GM21528 (cell line): ENCODE results near the gene GARIN5A.
"Not testable (repeated sequence)": the region's sequence is repeated elsewhere in the genome, so short reads cannot be mapped to it uniquely, and the experiment has no call there.

Experiments used
- ATAC-seq: cut with Tn5 transposase; IDR thresholded peaks from one replicate; pipeline ENCODE4 v1.9.1; 2021; ENCODE audit warnings: mild to moderate bottlenecking, moderate library complexity; ENCODE audit not compliant: unreplicated experiment, low FRiP score

GARIN5A gene

DNA sequence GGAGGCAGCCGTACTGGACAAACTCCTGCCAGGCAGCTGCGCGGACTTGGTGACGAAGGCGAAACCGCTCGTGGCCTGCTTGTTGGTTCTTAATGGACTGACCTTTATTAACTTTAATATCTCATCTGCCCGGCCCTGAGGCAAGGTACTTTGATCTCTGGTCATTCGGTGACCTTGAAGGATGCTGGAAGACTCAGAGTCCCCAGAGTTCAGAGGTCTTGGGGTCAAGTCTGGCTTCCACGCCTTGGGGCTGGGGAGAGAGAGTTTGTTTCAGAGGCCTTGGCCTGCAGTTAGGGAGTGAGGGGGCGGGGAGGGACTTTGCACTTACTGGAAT lies 10.0 kb downstream of the GARIN5A start:
- ATAC-seq, result no peak

- ATAC-seq, result no peak
Observed at GRCh38 chr19:50465986-50466705, 10.5 kb downstream of the GARIN5A start.

- no peak for ATAC-seq
Observed at GRCh38 chr19:50465000-50465399, 11.6 kb downstream of the GARIN5A start.

DNA sequence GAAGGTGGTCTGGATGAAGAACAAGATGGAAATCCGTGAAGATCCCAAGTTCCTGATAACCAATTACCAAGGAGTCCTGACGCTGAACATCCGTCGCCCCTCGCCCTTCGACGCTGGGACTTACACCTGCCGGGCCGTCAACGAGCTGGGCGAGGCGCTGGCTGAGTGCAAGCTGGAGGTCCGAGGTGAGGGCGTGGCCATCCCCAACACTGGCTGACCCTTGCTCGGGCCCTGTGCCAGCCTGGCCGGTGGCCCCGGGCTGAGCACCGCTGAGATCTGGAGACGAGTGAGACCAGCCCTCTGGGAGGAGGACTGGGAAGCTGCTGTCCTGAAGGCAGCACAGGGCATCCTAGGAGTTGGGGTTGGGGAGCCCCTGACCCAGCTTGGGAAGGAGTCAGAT lies 12.3 kb downstream of the GARIN5A start:
- ATAC-seq, result no peak

DNA sequence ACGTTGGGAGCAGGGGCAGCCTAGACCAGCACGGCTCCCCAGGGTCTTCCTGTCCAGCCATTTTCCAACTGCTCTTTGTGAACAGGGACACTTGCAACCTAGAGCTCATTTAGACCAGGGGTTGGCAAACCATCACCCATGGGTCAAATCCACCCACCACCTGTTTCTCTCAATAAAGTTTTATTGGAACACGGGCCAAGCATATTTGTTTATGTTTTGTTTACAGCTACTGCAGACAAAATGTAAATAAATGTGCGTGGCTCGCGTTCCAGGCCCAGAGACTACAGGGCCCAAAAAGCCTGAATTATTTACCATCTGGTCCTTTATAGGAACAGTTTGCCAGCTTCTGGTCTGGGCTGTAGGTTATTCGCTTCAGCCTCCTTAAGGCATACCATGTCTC lies 13.7 kb downstream of the GARIN5A start:
- no peak for ATAC-seq

DNA sequence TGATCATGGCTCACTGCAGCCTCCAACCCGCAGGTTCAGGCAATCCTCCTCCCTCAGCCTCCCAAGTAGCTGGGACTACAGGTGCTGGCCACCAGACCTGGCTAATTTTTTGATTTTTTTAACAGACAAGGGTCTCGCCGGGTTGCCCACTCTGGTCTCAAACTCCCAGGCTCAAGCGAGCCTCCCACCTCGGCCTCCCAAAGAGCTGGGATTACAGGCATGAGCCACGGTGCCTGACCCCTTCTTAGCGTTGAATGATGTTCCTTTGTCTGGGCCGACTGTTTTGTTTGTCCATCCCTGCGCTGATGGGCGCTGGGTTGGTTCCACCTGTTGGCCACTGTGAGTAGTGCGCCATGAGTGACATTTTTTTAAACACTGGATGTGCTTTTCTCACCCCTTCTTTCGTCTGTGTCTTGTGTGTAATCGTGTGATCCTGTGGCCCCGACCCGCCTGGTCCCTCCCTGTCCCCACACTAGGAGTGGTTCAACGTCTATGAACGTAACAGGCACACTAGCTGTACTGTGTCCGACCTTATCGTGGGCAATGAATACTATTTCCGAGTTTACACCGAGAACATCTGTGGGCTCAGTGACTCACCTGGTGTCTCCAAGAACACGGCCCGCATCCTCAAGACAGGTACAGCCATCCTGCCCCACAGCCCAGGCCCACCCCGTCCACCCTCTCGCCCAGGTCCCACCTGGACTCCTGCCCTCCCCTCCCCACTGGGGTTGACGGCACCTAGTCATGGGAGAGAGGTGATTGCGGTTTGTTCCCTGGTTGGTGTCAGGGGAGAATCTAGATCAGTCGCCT lies 15.4 kb downstream of the GARIN5A start:
- ATAC-seq, result no peak

- peak; percentile 54 for ATAC-seq
Observed at GRCh38 chr19:50460161-50460765, 16.4 kb downstream of the GARIN5A start.

DNA sequence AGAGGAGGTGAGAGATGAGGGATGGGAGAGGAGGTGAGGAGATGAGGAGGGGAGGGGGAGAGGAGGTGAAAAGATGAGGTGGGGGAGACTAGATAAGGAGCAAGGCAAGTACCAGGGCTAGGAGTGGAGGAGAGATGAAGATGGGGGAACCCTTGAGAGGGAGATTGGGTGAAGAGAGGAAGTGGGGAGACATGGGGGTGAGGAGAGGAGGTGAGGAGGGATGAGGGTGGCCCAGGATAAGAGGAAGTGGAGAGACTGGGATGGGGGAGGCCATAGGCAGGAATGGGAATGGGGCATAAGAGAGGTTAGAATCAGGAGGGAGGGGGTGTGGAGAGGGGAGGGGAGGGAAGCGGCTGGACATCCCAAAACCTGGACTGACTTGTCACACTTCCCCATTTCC lies 17.0 kb downstream of the GARIN5A start:
- ATAC-seq, result no peak

DNA sequence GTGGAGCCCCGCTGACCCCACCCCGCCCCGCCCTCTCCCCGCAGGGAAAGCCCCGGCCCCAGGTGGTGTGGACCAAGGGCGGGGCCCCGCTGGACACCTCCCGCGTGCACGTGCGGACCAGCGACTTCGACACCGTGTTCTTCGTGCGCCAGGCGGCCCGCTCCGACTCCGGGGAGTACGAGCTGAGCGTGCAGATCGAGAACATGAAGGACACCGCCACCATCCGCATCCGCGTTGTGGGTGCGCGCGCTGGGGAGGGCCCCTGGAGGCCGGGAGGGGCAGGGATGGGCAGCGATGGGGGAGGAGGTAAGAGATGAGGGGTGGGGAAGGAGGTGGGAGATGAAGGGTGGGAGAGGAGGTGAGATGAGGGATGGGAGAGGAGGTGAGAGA lies 17.6 kb downstream of the GARIN5A start:
- no peak for ATAC-seq

DNA sequence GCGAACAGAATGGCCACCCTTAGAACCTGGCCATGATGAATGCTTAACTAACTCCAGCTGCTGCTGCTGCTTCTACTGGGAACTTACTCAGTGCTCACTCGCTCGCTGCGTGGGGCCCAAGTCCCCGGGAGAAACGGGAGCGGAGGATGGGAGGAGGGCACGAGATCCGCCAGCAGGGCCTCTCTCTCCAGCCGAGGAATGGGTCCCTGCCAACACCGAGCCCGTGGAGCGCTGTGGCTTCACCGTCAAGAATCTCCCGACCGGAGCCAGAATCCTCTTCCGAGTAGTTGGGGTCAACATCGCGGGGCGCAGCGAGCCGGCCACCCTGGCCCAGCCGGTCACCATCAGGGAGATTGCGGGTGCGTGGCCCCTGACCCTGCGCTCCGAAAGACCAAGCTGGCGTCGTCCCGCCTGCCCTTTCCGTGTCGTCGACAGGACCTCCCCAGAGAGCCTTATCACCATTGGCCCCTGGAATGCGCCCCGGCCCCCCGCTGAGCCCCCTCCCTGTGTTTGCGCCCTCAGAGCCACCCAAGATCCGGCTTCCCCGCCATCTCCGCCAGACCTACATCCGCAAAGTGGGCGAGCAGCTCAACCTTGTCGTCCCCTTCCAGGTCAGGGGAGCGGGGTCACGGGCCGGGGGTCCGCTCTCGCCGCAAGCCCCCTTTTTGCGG lies 18.1 kb downstream of the GARIN5A start:
- ATAC-seq, result no peak

DNA sequence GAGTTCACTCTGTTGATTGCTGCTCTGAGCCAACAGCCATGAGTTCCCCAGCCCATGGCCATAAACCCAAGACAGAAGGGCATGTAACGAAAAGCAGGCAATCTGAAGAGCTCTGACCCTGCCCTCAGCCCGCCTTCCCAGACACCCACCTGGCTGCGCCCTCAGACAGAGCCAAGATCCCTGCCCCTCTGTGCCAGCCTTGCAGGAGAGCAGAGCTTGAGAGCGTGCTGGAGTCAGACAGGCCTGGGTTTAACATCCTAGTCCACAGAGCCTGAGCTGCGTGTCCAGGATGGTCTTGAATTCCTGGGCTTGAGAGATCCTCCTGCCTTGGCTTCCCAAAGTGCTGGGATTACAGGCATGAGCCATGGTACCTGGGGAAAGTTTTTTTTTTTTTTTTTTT lies 19.3 kb downstream of the GARIN5A start:
- ATAC-seq, result no peak

- no peak for ATAC-seq
Observed at GRCh38 chr19:50455992-50456391, 20.7 kb downstream of the GARIN5A start.

DNA sequence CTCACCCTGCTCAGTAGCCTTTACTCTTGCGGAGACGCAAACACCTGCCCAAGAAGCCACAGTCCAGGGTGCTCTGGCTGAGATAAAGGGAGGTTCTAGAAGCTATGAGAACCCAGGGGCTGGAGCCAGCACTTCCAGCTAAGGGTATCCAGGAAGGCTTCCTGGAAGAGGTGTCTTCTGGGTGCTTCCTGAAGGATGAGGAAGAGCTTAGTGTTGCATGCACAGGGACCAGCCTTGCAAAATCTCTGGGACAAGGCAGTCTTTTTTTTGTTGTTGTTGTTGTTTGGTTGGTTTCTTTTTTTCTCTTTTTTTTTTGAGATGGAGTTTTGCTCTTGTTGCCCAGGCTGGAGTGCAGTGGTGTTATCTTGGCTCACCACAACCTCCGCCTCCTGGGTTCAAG lies 23.4 kb downstream of the GARIN5A start:
- ATAC-seq, result no peak

DNA sequence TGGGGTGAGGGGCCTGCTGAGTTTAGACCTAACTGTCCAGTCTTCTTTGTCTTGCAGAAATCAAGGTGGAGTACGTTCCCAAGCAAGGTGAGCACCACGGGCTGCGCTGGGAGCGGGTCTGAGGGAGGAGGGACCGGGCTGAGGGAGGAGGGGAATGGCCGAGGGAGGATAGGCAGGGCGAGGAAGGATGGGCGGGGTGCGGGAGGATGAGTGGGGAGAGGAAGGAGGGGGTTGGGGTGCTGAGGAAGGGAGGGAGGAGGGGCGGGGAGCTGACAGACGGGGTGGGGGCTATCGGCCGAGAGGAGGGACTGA lies 25.5 kb downstream of the GARIN5A start:
- ATAC-seq, result no peak

GRCh38 chr19:50450369-50451222 lies 26.1 kb downstream of the GARIN5A start:
- ATAC-seq, result no peak

DNA sequence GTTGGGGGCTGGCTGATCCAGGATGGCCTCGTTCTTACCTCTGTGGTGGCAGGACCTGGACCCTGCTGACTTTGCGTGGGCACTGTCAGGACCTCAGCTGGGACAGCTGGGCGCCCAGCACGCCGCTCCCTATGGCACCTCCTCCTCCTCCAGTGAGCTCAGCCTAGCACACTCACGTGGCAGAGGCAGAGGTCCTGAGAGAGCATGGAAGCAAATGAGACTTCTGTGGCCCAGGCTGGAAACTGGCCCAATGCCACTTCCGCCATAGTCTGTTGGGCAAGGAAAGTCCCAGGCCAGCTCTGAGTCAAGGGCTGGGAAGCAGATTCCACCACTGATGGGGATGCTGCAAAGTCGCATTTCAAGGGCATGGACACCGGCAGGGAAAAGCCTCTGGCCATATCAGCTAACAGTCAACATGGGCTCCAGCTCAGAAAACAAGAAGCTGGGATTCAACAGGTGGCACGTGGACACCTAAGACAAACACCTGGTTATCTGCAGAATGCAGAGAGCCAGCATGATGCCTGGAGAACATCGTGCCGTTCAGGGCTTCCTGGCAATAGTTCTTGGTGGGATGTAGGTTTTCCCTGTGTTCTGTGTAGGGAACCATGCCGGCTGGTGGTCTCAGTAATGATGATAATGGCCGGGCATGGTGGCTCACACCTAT lies 27.3 kb downstream of the GARIN5A start:
- ATAC-seq, result no peak

DNA sequence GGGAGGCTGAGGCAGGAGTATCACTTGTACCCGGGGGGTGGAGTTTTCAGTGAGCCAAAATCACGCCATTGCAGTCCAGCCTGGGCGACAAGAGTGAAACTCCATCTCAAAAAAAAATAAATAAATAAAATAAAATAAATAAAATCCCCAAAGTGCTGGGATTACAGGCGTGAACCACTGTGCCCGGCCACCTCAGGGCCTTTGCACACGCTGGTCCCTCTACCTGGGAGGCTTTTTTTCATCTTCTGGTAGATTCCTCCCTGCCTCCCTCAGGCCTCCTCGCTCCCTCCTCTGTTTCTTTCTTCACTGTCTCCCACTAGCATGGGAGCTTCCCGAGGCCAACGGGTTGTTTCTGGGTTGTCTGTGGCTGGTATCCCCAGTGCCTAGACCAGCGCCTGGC lies 28.9 kb downstream of the GARIN5A start:
- ATAC-seq, result no peak

GRCh38 chr19:50447053-50447452 lies 29.6 kb downstream of the GARIN5A start:
- ATAC-seq, result no peak

- ATAC-seq, result no peak
Observed at GRCh38 chr19:50444059-50444458, 32.6 kb downstream of the GARIN5A start.

- not testable (repeated sequence) for ATAC-seq
Observed at GRCh38 chr19:50439130-50439529, 37.5 kb downstream of the GARIN5A start.
